Hematopoietic multipotent progenitor cell treated with erythropoietin and hydrocortisone succinate and interleukin-3 and kit ligand, for 17 days (in vitro differentiated cells): Measurements from ENCODE around the gene STYX.

Experiments used
- DNase-seq: peaks from one replicate; pipeline ENCODE4 v3.0.0-alpha.2; 2015; ENCODE audit warnings: low spot score

The STYX gene, protein sequence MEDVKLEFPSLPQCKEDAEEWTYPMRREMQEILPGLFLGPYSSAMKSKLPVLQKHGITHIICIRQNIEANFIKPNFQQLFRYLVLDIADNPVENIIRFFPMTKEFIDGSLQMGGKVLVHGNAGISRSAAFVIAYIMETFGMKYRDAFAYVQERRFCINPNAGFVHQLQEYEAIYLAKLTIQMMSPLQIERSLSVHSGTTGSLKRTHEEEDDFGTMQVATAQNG

DNA sequence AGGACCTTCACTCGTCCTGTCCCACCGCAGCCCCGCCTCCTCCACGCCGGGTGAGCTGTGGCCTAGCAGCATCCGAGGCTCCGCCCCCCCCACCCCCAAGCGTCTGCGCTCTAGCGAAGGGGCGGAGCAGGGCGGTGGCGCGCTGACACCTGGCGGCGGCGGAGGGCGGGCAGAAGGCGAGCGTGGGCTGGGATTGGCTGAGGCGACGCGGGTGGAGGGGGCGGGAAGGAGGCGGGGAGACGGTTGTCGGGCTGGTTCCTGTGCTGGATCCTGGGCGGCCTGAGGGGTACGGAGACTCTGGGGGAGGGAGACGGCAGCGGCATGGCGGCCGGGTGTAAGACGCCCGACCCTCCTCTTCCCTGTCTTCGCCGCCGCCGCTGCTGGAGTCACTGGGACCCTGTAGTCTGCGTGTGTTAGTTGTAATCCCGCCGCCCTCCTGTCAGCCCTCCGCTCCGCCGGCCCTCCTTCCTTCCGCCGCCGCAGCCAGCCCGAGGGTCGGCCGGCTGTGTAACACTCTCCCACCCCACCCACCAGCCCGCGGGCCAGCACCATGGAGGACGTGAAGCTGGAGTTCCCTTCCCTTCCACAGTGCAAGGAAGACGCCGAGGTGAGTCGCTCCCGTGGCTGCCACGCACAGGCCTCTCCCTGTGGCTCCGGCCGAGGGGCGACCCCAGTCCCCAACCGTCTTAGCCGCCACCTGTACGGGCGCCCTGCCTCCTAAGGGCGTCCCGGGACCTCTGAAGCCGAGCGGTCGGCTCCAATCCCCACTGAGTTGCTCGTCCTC is at the start of gene STYX:
TSS of gene STYX (plus strand) at position 242 of the 784 bp plus-strand sequence. CDS start at position 551, 309 bp downstream.
- DNase-seq: peak; percentile 96

DNA sequence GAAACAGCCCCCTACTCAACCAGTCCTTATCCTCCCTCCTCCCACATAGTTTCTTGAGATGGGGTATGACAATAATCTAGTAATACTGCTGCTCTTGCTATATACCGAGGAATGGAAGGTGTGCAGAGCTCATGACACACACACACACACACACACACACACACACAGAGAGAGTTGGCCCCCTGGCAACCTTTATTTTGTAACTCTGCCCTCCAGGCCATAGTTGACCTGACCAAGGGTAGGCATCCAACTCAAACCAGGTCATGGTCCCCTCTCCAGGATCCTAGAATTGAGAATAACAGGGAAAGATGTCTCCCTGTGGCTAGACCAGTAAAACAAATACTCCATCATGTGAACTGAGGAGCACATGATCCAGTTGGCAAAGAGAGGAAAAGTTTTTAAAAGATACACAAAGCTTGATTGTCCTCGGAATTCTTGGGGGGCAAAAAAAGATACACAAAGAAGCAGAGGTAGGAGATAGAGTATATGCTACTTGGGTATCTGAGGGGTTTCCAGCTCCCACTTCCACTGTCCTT is 45.9 kb upstream of the STYX start:
- no peak for DNase-seq

DNA sequence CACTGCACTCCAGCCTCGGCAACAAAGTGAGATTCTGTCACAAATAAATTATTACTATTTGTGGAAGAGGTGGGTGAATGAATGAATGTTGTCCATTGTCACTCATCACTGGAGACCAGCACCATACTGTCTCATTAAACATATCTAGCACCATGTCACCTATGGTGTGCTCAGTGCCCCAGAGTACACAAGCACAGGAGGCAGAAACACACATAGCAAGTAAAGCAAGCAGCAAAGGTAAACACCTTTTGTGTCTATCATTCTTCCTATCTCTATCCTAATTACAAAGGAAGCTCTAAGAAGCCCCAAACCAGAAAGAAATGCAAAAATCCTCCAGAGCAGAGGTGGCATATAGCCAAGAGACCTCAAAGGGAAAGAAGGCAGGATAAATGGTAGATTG is 43.8 kb upstream of the STYX start:
- DNase-seq: no peak

DNA sequence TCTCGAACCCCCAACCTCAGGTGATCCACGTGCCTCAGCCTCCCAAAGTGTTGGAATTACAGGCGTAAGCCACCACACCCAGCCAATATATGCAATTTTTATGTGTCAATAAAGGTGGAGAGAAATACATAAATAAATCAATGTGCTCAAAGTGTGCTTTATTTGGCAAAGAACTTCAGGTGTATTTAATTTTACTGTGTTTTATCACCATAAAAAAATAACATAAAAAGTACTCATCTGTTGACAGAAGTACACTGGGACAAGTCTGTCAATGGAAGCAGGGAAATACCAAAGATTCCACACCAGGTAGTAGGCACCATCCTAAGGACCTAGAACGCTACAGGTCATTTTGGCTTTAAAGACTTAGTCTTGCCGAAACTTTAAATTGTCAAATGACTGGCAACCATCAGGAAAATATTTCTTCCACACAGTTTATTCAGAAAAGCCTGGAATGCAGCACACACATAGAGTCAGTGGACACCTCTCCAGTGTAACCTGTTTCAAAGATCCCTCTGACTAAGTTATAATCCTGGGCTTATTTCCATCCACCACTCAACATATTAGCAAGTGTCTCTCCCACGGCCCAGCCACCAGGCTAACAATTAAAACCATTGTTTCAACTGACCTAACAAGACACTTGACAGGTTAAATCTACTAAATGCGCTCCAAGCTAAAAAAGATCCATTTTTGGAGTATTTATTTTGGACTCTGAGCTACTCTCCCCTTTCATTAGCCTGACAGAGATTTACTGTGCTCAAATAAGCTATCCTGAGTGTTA is 38.8 kb upstream of the STYX start:
- DNase-seq: no peak

DNA sequence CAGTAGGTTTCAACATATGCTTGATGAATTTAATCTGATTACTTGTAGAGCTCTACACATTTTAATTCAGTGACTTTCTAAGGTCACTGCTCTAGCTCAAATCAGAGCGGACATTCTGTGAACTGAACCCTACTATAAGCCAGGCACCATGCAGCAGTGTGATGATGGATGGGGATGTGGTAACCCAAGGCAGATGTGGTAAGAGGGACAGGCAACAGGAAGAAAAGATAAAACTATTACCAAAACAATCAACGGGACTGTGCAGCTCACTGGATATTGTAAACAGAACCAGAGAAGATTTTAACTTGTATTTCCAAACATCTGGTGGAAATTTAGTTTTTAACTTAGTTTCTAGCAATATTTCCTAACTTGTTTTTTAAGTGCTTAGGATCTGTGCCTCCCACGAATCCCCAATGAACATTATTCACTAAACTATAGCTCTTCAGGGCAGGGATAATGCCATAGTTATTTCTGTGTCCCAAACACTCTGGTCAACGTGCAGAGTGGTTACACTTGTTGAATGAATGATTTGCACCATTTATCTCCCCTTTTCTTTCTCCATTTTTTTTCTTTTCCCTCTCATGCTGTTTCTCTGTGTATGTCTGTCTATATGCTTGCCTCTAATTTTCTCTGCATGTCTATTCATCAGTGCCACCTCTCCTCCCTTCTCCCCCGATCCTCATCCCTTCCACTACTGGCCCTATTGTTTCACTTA is 37.6 kb upstream of the STYX start:
- DNase-seq: no peak

DNA sequence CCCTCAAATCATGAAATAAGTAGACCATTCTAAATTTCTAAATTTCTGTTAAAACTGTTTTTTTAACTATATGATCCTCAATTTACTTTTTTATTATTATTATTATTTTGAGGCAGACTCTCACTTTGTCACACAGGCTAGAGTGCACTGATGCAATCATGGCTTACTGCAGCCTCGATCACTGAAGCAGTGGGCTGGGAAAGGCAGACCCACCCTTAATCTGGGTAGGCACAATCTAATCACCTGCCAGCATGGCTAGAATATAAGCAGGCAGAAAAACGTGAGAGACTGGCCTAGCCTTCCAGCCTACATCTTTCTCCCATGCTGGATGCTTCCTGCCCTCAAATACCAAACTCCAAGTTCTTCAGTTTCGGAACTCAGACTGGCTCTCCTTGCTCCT is 36.9 kb upstream of the STYX start:
- no peak for DNase-seq

DNA sequence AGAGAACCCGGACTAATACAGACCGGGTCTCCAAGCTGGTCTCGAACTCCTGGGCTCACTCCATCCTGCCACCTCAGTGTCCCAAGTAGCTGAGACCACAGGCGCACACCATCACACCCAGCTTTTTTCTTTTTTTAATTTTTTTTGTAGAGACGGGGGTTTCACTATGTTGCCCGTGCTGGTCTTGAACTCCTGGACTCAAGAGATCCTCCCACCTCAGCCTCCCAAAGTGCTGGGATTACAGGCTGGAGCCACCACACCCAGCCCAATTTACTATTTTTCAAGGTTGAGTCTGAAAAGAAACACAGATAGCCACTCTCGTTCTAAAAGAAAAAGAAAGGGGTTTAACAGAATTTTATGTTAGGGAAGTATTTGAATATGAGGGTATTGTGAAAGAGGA is 36.4 kb upstream of the STYX start:
- no peak for DNase-seq

DNA sequence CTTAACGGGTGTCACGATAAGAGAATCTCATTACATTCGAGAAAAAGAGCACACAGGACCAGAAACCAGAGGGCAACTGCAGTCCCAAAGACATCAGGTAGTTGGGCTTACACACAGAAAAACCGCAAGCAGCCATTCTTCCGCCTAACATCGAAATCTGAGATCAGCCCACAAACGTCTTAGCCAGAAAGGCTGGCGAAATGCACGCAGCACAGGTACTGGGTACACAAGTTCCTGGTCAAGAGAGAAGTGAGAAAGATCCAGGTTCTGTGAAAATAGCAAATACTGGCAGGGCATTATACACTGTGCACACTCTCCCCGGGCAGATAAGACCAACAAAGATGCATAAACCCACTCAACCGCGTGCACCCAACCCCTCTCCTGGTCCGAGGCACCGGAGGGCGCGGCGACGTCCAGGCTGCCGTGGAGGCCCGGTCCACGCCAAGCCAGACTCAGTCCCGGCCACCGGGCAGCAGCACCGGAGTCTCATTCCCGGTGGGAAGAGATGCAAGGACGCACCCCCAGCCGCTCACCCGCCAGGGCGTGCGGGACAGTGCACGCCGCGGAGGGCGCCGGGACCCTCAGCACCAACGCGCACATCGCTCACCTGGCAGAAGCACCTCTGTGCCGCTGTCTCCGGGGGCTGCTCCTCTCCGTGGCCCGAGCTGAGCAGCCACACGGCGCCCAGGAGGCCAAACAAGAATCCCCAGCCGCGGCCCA is 35.0 kb upstream of the STYX start:
- peak; percentile 11 for DNase-seq

DNA sequence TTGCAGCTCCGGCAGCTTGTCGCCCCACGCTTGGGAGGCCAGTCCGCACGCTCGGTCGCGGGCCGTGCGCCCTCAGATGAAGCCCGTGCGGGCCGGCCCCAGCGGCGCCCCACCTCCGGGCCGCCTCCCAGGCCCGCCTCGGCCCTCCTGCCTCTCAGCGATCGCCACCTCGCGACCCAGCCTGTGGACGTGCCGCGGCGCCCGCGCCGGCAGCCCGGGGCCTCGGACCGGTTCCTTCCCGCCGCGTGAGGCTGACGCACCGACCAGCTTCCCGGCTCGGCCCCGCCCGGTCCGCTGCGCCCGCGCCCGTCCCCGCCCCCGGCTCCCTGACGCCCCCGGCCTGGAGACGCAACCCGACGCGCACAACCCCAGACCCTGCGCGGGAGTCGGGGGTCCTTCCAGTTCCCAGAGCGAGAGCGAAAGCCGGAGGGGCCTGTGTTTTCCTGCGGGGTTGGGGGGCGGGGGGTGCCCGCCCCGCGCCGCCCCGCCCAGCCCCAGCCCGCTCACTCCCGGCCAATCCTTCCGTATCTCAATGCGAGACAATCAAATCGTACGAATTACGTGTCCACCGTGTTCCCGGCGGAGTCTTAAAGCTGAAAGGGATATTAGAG is 34.4 kb upstream of the STYX start, which contains the start of gene ERO1A:
TSS of gene ERO1A (minus strand) at position 78 of the 611 bp plus-strand sequence. CDS start at position 1, 77 bp downstream.
- peak; percentile 13 for DNase-seq

DNA sequence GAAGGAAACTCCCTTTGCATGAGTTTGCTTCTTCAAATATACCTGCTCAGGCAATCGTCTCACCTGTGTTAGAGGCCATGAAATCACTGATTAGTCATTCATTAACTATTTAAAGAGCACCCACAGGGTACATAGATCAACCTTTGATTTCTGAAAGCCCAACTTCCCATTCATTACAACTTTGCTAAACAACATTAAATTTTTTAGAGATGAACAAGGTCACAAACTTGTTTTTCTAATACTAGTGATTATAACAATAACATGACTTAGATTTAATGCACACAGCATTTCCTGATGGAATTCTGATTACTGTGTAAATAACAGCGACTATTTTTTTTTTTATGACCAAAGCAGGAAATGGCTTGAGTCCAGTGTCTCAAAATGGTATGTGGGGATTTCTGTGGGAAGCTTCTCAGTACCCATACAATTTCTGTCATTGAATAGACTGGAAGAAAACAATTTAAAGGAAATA is 29.2 kb upstream of the STYX start:
- no peak for DNase-seq

DNA sequence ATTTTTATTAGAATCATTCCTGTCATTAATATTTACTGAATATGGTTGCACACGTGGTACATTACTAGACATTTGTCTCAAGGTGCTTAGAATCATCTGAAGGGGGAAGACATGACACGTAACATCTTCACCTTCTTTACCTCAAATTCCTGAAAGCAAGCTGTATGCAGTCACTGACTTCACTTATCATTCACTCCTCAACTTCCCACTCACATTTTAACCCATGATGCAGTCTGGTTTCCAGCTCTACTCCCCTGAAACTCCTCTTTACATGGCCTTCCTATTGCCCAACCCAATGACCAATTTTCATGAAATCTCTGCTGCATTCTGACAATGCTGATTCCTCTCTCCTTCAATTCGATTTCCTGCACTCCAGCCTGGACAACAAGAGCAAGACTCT is 28.7 kb upstream of the STYX start:
- no peak for DNase-seq

DNA sequence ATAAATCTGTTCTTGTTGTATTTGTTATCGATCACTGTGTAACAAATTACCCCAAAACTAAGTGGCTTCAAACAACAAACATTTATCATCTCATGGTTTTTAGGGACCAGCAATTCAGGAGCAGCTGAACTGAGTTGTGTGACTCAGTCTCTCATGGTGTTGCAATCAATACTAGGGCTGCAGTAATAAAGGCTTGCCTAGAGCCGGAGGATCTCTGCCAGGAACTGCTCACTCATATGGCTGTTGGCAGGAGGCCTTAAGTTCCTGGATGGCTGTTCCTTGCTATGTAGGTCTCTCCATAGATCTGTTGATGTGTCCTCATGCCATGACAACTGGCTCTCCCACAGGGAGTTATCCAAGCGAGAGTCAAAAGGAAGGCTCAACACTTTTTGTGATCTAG is 26.7 kb upstream of the STYX start:
- no peak for DNase-seq

DNA sequence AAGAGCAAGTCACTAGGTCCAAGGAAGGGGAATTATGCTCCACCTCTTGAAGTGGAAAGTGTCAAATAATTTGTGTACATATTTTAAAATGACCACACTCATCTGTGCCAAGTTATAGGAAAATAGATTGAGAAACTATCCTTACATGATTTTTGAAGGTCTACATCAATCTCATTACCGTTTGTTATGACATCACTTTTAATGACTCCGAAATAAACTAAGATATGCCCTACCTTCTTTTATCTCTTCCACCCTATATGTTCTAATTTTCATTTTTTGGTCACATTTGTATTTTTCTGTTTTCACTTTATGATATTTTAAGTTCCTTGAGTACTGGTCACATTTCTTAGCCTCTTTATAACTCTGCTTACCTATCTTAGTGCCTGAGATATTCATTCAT is 26.3 kb upstream of the STYX start:
- DNase-seq: no peak

DNA sequence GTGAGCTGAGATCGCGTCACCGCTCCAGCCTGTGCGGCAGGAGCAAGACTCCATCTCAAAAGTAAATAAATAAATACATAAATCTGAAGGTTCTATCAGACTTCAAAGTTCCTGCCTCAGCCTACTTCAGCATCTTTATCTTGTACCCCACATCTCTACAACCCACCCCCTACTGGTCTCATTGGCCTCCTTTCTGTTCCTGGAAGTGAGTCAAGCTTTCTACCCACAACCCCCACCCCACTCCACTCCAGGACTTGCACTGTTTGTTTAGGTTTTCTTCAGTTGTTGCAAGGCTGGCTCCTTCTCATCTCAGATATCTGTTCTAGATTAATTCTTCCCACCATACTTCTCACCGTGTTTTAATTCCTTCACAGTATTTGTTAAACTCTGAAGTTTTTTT is 23.7 kb upstream of the STYX start:
- no peak for DNase-seq

DNA sequence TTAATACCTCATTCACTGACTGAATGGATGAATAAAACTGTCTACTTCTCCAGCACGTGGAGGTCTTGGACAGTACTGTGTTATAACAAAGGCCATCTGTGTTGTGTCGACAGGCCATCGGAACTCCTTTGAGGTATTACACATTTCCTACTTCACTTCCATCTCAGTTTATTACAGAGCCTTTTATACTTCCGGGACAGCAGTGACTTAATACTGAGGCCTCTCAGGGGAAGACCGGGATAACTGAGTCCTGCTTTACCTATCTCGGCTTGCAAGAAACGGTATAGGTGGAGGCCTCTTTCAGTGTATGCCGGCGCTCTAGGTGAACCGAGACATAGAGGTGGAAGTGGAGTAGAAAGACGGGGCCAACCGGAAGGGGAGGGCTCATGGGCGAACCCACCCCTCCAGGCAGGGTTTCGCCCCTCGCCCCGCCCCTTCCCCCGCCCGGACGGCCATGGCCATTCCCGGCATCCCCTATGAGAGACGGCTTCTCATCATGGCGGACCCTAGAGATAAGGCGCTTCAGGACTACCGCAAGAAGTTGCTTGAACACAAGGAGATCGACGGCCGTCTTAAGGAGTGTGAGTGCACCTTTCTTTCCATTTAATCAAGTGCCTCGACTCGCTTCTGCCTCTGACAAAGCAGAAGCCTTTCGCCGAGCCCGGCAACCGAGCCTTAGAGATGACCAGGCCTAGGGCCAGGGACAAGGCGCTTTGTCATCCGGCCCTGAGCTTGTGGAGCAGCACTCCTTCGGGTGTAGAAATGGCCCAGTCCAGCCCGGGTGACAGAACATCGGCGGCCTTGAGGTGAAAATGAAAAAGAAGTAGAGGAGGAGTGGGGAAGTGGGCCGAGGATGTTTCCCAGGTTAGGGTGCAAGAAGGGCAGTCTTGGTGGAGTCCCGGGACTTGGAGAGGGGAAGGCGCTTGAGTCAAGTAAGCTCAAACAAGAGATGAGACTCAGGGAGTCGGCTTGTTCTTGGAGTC is 23.0 kb upstream of the STYX start, which contains the start of gene PSMC6:
TSS of gene PSMC6 (plus strand) at position 477 of the 983 bp plus-strand sequence. CDS start at position 497, 20 bp downstream.
- peak; percentile 90 for DNase-seq

DNA sequence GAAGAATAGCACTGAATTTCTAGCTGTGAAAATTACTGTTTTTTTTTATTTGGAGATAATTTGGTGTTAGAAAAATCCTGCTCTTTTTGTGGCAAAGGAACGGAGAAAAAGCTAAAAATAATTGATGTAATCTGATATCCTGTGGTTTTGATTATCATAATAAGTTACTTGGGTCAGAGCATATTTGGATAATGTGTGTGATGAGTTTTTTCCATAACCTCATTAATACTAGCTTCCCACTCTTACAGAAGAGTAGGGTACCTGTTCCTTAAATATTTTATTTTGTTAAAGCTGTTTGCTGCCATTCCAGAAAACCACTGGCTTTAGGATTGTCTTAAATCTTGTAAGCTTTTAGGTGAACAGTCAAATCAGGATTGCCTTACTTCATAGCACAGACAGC is 18.3 kb upstream of the STYX start:
- no peak for DNase-seq

DNA sequence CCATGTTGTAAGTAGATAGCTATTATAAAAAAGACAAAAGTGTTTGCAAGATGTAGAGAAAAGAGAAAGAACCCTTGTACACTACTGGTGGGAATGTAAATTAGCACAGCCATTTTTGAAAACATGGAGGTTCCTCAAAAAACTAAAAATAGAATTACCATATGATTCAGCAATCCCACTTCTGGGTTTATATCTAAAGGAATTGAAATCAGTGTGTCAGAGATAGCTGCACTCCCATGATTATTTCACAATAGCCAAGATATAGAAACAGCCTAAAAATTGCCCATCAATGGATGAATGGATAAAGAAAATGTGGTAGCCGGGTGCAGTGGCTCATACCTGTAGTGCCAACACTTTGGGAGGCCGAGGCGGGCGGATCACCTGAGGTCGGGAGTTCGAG is 13.8 kb upstream of the STYX start:
- no peak for DNase-seq

DNA sequence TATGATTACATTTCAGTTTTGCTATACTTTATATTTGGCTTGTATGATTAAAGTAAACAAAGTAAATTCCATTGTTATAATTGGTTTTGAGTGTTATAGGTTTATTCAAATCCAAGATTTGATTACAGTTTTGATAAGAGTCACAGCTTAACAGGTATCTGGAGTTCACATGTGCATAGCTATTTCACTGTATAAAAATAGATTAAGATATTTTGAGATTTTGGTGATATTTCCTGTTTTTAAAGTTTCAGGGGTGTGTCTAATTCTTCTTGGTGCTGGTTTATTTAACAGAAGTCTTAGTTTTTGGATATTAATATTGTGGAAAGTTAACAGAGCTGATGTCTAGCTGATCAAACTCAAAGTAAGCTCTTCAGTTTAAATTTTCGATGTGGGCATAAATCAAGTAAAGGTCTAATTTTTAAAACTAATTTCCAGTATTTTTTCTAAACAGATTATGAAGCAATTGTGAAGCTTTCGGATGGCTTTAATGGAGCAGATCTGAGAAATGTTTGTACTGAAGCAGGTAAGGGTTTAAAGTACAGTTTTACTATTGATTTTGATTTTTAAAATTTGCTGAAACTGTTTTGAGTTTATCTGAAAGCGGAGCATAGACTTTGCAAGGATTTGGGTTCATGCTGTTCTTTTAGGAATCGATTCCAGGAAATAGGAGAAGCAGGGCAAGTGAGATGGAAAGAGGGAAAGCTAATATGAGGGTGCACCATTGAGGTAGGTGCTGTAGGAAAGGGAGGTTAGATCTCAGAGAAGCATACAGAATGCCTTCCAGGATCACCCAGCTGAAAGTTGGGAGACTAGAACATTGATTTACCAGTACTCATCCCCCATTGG is 6.2 kb upstream of the STYX start:
- DNase-seq: no peak

DNA sequence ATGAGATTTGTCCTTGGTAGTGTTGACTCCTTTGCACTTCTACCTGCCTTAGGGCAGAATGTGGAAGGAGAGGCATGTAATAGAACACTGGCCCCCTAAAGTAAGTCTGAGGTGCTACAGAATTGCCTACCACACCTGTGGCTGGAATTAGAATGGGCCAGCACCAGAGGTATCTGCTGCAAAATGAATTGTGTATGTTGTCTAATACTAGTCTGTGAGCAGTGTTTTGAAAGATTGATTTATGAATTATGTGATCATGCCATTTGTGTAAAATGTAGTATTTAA is 5.7 kb upstream of the STYX start:
- no peak for DNase-seq
